Activated CD8-positive, alpha-beta memory T cell treated with anti-CD3 and anti-CD28 coated beads, Interleukin-2, amount 10 ng/mL, durations not matched to agents 7 days and 5 days (primary cell): ENCODE measurements around the gene ATXN1. TPM values are rescaled to one million over a fixed set of nuclear protein-coding genes. Genes with fewer than 3 reads are reported as not detected.
A peak's percentile ranks its signal among the peaks of the same experiment; 100 is the strongest.

ENCODE experiments used
- ATAC-seq: fragments of 150-1000 bp; cut with Tn5 transposase; one replicate; pipeline ENCODE4 v1.10.0; 2021; ENCODE audit warnings: moderate library complexity
- CTCF ChIA-PET: fragments of 350-600 bp; sonication (Branson Sonifier 250); formaldehyde crosslinking; loops from one replicate; lab custom pipeline; 2021; ENCODE audit warnings: antibody characterized with exemption; lab: Charles Lee
- DNase-seq: peaks from one replicate; pipeline ENCODE4 v3.0.0-alpha.2; 2020
- H3K27ac Mint-ChIP-seq: one replicate; pipeline ENCODE4 v1.8.0; 2021; ENCODE audit warnings: mild to moderate bottlenecking, mixed read lengths
- H3K27me3 Mint-ChIP-seq: one replicate; pipeline ENCODE4 v1.8.0; 2021; ENCODE audit warnings: mixed read lengths
- H3K36me3 Mint-ChIP-seq: one replicate; pipeline ENCODE4 v1.8.0; 2021; ENCODE audit warnings: mild to moderate bottlenecking, mixed read lengths
- H3K4me1 Mint-ChIP-seq: one replicate; pipeline ENCODE4 v1.8.0; 2021; ENCODE audit warnings: mixed read lengths
- H3K4me3 Mint-ChIP-seq: one replicate; pipeline ENCODE4 v1.8.0; 2021; ENCODE audit warnings: mild to moderate bottlenecking, moderate library complexity, mixed read lengths
- H3K9me3 Mint-ChIP-seq: one replicate; pipeline ENCODE4 v1.8.0; 2022; ENCODE audit warnings: low read depth, mixed read lengths
- total RNA-seq, 2 experiments: library from RNA; stranded (reverse); gene quantifications; one replicate each; pipeline ENCODE4 v1.2.3, GENCODE V29; 2021

The ATXN1 gene
- total RNA-seq, 2 experiments from 2014 or later: 84.6 to 117 TPM

DNA sequence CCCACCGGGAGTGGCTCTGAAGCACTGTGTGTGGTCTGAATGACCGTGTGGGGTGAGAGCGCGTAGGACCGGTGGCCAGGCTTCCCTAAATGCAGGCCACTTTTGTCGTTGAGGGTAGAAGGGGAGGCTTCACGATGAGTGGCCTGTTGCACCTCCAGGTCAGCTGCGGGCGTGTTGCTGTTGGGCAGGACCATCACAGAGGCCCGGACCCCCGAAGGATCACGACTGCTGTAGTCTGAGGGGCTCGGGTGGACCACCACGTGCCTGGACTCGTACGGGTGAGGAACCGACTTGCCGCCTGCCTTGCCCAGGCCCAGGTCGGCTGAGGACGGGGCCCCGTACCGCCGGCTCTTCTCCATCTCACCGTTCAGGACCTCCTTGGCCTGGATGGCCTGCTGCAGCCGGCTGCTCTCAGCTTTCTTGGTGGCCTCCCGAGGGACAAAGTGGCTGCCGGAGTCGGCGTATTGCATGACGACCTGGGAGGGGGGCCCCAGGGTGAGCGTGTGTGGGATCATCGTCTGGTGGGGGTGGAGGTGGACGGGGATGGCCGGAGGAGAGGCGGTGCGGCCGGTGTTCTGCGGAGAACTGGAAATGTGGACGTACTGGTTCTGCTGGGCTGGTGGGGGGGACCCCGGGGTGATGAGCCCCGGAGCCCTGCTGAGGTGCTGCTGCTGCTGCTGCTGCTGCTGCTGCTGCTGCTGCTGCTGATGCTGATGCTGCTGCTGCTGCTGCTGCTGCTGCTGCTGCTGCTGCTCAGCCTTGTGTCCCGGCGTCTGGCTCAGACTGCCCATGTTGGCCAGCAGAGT lies 434.1 kb downstream of the ATXN1 start:
- Mint-ChIP-seq H3K4me3 (no peak overlapping the region), H3K4me1 (peaks cover 36% of the 10 kb centered on the region), H3K27ac (no peak overlapping the region), H3K27me3 (no peaks in the 10 kb centered on the region), H3K36me3 (peaks cover 31% of the 10 kb centered on the region), H3K9me3 (no peaks in the 10 kb centered on the region)
- ATAC-seq (no peak), DNase-seq (no peak)
- CTCF ChIA-PET: no interaction called here

DNA sequence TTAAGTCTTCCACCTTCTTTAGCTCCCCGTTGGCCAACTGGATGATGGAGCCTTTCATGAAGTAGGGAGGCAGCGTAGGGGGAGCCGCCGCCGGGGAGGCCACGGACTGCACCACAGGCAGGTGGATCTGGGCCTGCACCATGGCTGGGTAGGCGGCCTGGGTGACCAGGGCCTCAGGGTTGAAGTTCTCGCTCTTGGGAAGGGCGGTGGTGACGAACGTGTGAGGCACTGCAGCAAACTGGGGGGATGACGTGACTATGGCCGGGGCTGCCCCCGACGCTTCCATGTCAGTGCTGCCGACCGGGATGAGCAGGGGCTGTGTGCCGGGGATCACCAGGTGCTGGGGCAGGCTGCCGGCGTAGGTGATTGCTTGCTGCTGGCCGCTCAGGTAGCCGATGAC lies 434.7 kb downstream of the ATXN1 start:
- Mint-ChIP-seq H3K4me3 (no peak overlapping the region), H3K9me3 (no peaks in the 10 kb centered on the region), H3K4me1 (peaks cover 42% of the 10 kb centered on the region), H3K36me3 (peaks cover 31% of the 10 kb centered on the region), H3K27ac (no peak overlapping the region), H3K27me3 (no peaks in the 10 kb centered on the region)
- CTCF ChIA-PET: no interaction called here
- DNase-seq (no peak), ATAC-seq (no peak)

DNA sequence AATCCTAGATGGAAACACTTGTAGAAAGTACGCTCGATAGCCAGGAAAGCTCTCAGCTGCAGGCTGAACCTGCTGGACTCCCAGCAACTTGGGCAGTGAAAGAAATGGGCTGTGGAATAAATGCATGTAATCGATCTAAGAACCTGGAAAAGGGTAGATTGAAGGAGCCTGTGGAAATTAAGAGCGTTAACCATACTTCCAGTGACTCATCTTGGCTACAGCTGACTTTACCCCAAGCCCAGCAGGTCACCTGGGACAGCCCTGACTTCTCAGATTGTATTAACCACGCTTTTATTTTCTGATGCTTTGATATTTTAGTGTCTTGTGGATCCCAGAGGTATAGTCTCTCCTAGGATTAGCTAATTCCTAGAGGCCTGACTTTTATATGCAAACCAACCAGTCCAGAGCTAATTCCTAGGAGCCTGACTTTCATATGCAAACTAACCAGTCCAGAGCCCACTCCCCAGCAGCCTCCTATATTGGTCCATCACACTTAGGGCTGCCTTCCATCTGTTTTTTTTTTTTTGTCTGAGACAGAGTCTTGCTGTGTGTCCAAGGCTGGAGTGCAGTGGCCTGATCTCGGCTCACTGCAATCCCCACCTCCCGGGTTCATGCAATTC lies 436.5 kb downstream of the ATXN1 start:
- ATAC-seq (no peak), DNase-seq (no peak)
- H3K9me3 Mint-ChIP-seq: no peaks in the 10 kb centered on the region
- no peaks in the 10 kb centered on the region for H3K27me3 Mint-ChIP-seq
- H3K4me1 Mint-ChIP-seq: peaks cover 58% of the 10 kb centered on the region
- CTCF ChIA-PET: interaction anchor here (0.8 to 3.8 kb wide), 4 partner anchors 8 to 437 kb away, joined by 3 to 27 read pairs (median 4); no protein-coding TSS in a partner anchor
- H3K4me3 Mint-ChIP-seq: no peak overlapping the region
- H3K27ac Mint-ChIP-seq: peak overlapping the region; percentile 56
- peaks cover 31% of the 10 kb centered on the region for H3K36me3 Mint-ChIP-seq

DNA sequence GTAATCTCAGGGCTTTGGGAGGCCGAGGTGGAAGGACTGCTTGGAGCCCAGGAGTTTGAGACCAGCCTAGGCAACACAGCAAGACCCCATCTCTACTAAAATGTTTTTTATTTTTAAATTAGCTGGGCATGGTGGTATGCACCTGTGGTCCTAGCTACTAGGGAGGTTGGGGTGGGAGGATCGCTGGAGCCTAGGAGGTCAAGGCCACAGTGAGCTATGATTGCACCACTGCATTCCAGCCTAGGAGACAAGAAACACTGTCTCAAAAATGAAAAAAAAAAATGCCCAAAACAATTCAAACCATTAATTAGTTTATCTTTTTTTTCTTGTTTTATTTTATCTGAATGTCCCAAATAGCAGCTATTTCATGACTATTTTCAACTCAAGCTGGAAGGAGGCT lies 437.1 kb downstream of the ATXN1 start:
- CTCF ChIA-PET: interaction anchor here (0.8 to 3.8 kb wide), 4 partner anchors 8 to 438 kb away, joined by 3 to 27 read pairs (median 4); no protein-coding TSS in a partner anchor
- no peaks in the 10 kb centered on the region for H3K27me3 Mint-ChIP-seq
- H3K4me1 Mint-ChIP-seq: peaks cover 63% of the 10 kb centered on the region
- no peaks in the 10 kb centered on the region for H3K9me3 Mint-ChIP-seq
- ATAC-seq (no peak), DNase-seq (no peak)
- no peak overlapping the region for H3K4me3 Mint-ChIP-seq
- H3K27ac Mint-ChIP-seq: peak overlapping the region; percentile 91
- peaks cover 30% of the 10 kb centered on the region for H3K36me3 Mint-ChIP-seq

DNA sequence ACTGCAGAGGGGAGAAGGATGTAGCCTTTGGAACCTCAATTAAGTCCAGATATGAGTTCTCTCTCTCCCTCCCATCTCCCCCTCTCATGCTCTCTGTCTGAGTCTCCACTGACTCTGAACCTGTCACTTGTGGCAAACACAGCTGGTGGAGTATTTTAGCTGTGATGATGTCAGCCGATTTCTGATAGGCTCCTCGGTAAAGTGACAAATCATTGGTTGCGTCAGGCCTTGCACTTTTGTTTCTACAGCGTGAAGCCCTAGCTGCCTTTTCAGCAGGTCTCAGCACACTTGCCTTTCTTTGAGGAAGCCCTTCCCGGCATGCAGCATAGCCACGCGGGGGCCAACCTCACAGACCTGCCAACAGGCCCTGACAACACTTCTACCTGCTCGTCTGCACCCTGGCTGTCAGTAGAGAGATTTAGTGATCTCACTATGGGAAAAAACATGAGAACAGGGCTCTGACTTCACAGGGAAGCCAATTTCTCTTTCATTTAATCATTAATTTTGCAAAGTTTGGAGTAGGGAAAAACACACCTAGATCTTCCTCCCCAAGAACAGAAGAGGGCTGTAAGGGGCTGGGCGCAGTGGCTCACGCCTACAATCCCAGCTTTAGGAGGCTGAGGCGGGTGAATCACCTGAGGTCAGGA lies 438.5 kb downstream of the ATXN1 start:
- Mint-ChIP-seq H3K36me3 (peaks cover 26% of the 10 kb centered on the region), H3K9me3 (no peaks in the 10 kb centered on the region), H3K27ac (peak overlapping the region; percentile 91), H3K4me3 (peak overlapping the region; percentile 55), H3K27me3 (no peaks in the 10 kb centered on the region), H3K4me1 (peaks cover 77% of the 10 kb centered on the region)
- CTCF ChIA-PET: interaction anchor here (0.7 to 3.8 kb wide), 13 partner anchors 10 to 448 kb away, joined by 3 to 27 read pairs (median 3); partner anchors contain the start of gene ATXN1
- ATAC-seq (peak; percentile 77), DNase-seq (peak; percentile 92)

DNA sequence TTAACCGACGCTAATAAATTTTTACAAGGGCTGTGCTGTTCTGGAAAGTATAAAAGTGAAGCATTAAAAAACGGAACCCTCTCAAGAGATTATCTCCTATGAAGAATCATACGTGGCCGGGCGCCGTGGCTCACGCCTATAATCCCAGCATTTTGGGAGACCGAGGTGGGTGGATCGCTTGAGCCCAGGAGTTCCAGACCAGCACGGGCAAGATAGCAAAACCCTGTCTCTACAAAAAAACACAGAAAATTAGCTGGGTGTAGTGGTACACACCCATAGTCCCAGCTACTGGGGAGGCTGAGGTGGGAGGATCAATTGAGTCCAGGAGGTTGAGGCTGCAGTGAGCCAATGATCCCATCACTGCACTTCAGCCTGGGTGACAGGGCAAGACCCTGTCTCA lies 439.4 kb downstream of the ATXN1 start:
- Mint-ChIP-seq H3K4me3 (no peak overlapping the region), H3K4me1 (peaks cover 84% of the 10 kb centered on the region), H3K36me3 (peaks cover 18% of the 10 kb centered on the region), H3K27ac (peak overlapping the region; percentile 91), H3K27me3 (no peaks in the 10 kb centered on the region), H3K9me3 (no peaks in the 10 kb centered on the region)
- DNase-seq: no peak
- ATAC-seq: no peak
- CTCF ChIA-PET: interaction anchor here (1.1 to 3.8 kb wide), 4 partner anchors 11 to 442 kb away, joined by 3 to 27 read pairs (median 6); no protein-coding TSS in a partner anchor

DNA sequence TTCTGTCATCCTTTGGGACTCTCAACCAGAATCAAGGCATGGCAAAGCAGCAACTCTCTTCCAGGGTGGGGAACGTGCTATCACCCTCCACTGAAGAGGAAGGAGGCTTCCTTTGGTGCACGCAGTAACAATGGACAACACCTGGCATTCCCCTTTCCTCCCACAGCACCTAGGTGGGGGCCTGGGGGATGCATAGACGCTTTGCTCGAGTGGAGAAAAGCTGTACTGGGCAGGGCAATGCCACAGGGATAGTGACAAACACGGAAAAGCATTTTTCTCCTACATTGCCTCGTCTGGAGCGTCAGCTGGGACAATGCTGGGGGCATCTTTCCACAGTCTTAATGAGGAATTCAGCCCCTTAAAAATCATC lies 439.9 kb downstream of the ATXN1 start:
- DNase-seq: no peak
- CTCF ChIA-PET: interaction anchor here (2.0 to 5.0 kb wide), 3 partner anchors 11 to 442 kb away, joined by 7 to 35 read pairs (median 27); no protein-coding TSS in a partner anchor
- peaks cover 87% of the 10 kb centered on the region for H3K4me1 Mint-ChIP-seq
- no peak overlapping the region for H3K4me3 Mint-ChIP-seq
- H3K36me3 Mint-ChIP-seq: peaks cover 13% of the 10 kb centered on the region
- H3K9me3 Mint-ChIP-seq: no peaks in the 10 kb centered on the region
- H3K27me3 Mint-ChIP-seq: no peaks in the 10 kb centered on the region
- ATAC-seq: no peak
- peak overlapping the region; percentile 91 for H3K27ac Mint-ChIP-seq

DNA sequence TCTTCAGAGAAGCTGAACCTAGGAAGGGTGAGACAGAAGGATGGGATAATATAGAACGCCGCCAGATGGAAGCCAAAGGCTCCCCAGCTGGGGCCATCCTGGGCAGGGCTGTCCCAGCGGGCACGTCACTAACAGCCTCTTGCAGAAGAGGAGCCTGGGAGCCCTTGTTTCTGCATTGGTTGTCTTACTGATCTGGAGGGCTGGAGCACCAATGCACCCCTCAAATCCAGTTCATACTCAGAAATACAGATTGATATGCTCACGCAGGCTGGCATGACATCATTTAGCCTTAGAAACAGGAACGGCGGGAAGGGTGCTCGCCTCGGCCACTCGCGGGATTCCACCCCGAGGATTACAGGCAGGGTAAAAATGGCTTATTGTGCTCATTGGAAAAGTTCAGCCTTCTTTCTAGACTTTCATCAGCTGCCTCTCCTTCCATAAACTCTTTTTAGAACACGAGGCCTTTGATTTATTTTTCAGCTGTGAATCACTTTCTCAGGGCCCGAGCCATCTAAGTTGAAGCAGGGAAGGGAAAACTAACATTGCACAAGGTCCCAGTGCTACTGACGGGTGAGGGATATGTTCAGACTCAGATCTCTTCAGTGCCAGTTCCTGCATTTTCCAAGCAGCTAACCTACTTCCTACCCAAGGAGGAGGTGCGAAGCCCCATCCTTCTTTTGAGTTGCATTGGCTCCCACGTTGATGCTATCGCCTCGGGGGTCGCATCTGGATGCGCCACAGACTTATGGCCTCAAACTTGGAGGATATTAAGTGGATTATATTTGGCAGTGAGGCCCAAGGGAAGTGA lies 440.5 kb downstream of the ATXN1 start:
- Mint-ChIP-seq H3K9me3 (no peaks in the 10 kb centered on the region), H3K4me3 (peak overlapping the region; percentile 66), H3K27me3 (no peaks in the 10 kb centered on the region), H3K36me3 (peaks cover 7% of the 10 kb centered on the region), H3K4me1 (peaks cover 84% of the 10 kb centered on the region), H3K27ac (peak overlapping the region; percentile 91)
- DNase-seq (peak; percentile 47), ATAC-seq (no peak)
- CTCF ChIA-PET: interaction anchor here (0.6 to 5.0 kb wide), 10 partner anchors 8 to 450 kb away, joined by 3 to 35 read pairs (median 4); partner anchors contain the start of gene ATXN1

GRCh38 chr6:16319813-16320532 lies 441.3 kb downstream of the ATXN1 start:
- peak; percentile 73 for ATAC-seq
- Mint-ChIP-seq H3K27ac (peak overlapping the region; percentile 91), H3K4me1 (peaks cover 77% of the 10 kb centered on the region), H3K9me3 (no peaks in the 10 kb centered on the region), H3K36me3 (peaks cover 2% of the 10 kb centered on the region), H3K4me3 (peak overlapping the region; percentile 66), H3K27me3 (no peaks in the 10 kb centered on the region)
- DNase-seq: peak; percentile 82
- CTCF ChIA-PET: interaction anchor here (0.6 to 5.0 kb wide), 14 partner anchors 9 to 451 kb away, joined by 3 to 35 read pairs (median 4); partner anchors contain the start of gene ATXN1

- Mint-ChIP-seq H3K27ac (peak overlapping the region; percentile 91), H3K36me3 (peaks cover 2% of the 10 kb centered on the region)
Measured at GRCh38 chr6:16318953-16319720, 442.1 kb downstream of the ATXN1 start.

DNA sequence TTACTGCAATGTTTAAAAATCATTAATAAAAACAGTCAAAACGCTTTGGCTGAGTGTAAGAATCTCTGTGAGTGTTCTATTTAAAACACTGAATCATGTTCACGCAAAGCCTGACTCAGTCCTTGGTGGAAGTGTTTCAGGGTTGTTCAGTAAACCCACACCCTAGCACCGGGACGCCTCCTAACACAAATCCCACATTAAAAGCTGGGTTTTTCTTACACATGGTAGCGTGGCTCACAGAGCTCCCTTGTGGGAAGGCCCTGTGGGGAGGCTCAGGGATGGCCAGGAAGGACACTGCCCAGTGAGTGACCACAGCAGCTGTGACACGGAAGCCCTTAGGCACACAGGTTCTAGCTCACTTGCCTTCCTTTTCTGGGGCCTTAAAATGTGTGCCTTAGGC lies 442.7 kb downstream of the ATXN1 start:
- Mint-ChIP-seq H3K27me3 (no peaks in the 10 kb centered on the region), H3K9me3 (no peaks in the 10 kb centered on the region), H3K4me3 (no peak overlapping the region), H3K4me1 (peaks cover 65% of the 10 kb centered on the region), H3K27ac (peak overlapping the region; percentile 91), H3K36me3 (peaks cover 2% of the 10 kb centered on the region)
- DNase-seq (no peak), ATAC-seq (no peak)
- CTCF ChIA-PET: interaction anchor here (1.3 to 5.0 kb wide), 8 partner anchors 14 to 644 kb away, joined by 3 to 35 read pairs (median 5); partner anchors contain the start of gene ATXN1

More at GRCh38 chr6:16318953-16319720, 442.1 kb downstream of the ATXN1 start:
- DNase-seq: no peak
- H3K27me3 Mint-ChIP-seq: no peaks in the 10 kb centered on the region
- H3K4me1 Mint-ChIP-seq: peaks cover 71% of the 10 kb centered on the region
- H3K4me3 Mint-ChIP-seq: peak overlapping the region; percentile 66
- no peaks in the 10 kb centered on the region for H3K9me3 Mint-ChIP-seq
- ATAC-seq: no peak
- CTCF ChIA-PET: interaction anchor here (0.8 to 5.0 kb wide), 15 partner anchors 10 to 643 kb away, joined by 3 to 35 read pairs (median 3); partner anchors contain the start of gene ATXN1
